Activated T-cell treated with anti-CD3 and anti-CD28 coated beads for 24 hours (primary cell): ENCODE measurements around the gene TRIAP1.
"Not testable (repeated sequence)": the region's sequence is repeated elsewhere in the genome, so short reads cannot be mapped to it uniquely, and the experiment has no call there.

Experiments used
- DNase-seq: peaks from one replicate; pipeline ENCODE4 v3.0.0-alpha.2; 2020; ENCODE audit warnings: low read depth

Gene TRIAP1

GRCh38 chr12:120445911-120446843 is at the start of gene TRIAP1, which contains the start of gene GATC:
Gene TRIAP1 (minus strand): TSS chr12:120446384. CDS start chr12:120446372, 12 bp downstream.
Gene GATC (plus strand): TSS chr12:120446444. CDS start chr12:120446481, 37 bp downstream.
- peak; percentile 88 for DNase-seq

- DNase-seq: no peak
Measured at GRCh38 chr12:120495186-120495730, 49.1 kb upstream of the TRIAP1 start.

- DNase-seq: no peak
Measured at GRCh38 chr12:120490833-120491512, 44.8 kb upstream of the TRIAP1 start.

GRCh38 chr12:120490325-120490724 is 44.1 kb upstream of the TRIAP1 start:
- no peak for DNase-seq

GRCh38 chr12:120489018-120489417 is 42.8 kb upstream of the TRIAP1 start:
- DNase-seq: no peak

- DNase-seq: no peak
Measured at GRCh38 chr12:120488057-120488640, 42.0 kb upstream of the TRIAP1 start.

GRCh38 chr12:120487552-120487951 is 41.4 kb upstream of the TRIAP1 start:
- DNase-seq: not testable (repeated sequence)

- DNase-seq: no peak
Measured at GRCh38 chr12:120485961-120486881, 40.0 kb upstream of the TRIAP1 start.

GRCh38 chr12:120483621-120484020 is 37.4 kb upstream of the TRIAP1 start:
- no peak for DNase-seq

- DNase-seq: no peak
Measured at GRCh38 chr12:120481022-120481767, 35.0 kb upstream of the TRIAP1 start.

- DNase-seq: no peak
Measured at GRCh38 chr12:120480211-120480610, 34.0 kb upstream of the TRIAP1 start.

- DNase-seq: no peak
Measured at GRCh38 chr12:120479458-120479857, 33.3 kb upstream of the TRIAP1 start.

- no peak for DNase-seq
Measured at GRCh38 chr12:120475643-120476042, 29.5 kb upstream of the TRIAP1 start.

GRCh38 chr12:120474616-120474960 is 28.4 kb upstream of the TRIAP1 start:
- no peak for DNase-seq

- no peak for DNase-seq
Measured at GRCh38 chr12:120473807-120474615, 27.8 kb upstream of the TRIAP1 start.

GRCh38 chr12:120472521-120472920 is 26.3 kb upstream of the TRIAP1 start:
- no peak for DNase-seq

GRCh38 chr12:120470150-120470784 is 24.1 kb upstream of the TRIAP1 start:
- no peak for DNase-seq

- DNase-seq: peak; percentile 95
Measured at GRCh38 chr12:120469450-120470149, 23.4 kb upstream of the TRIAP1 start, which contains the start of gene SRSF9. Gene SRSF9 (minus strand): TSS chr12:120469748. CDS start chr12:120469609, 139 bp downstream.
